Stimulated activated CD4-positive, alpha-beta T cell treated with anti-CD3 and anti-CD28 coated beads, Interleukin-1b, Interleukin-23, amount 100 ng/mL, for 48 hours (primary cell): Measurements from ENCODE around the gene IKZF3.
"Not testable (repeated sequence)": the region's sequence is repeated elsewhere in the genome, so short reads cannot be mapped to it uniquely, and the experiment has no call there.

Source experiments
- DNase-seq: peaks from one replicate; pipeline ENCODE4 v3.0.0-alpha.2; 2020

IKZF3 gene

GRCh38 chr17:39855911-39856649 is 8.0 kb downstream of the IKZF3 start:
- not testable (repeated sequence) for DNase-seq

DNA sequence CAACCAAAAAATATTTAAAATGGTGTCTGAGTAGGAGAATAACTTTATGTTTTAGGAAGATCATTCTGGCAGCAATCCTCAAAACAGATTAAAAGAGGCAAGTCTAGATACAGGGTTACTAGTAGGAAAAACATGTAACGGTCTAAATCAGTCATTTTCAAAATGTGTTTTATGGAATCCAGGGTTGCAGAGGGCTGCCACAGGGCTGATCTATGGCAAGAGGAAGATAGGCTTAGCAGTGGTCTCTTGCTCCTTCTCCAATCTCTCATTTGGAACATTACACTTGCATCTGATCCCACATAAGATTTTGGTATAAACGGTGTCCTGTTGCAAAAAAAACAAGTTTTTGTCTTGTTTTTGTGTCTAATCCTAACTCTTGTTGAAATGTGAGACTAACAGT is 9.2 kb downstream of the IKZF3 start:
- no peak for DNase-seq

- DNase-seq, result no peak
Observed at GRCh38 chr17:39852239-39852638, 11.9 kb downstream of the IKZF3 start.

DNA sequence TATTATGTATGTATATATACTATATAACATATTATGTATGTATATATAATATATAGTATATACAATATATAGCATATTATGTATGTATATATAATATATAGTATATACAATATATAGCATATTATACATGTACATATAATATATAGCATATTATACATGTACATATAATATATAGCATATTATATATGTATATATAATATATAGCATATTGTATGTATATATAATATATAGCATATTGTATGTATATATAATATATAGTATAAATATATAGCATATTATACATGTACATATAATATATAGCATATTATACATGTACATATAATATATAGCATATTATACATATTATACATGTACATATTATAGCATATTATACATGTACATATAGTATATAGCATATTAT is 13.9 kb downstream of the IKZF3 start:
- not testable (repeated sequence) for DNase-seq

DNA sequence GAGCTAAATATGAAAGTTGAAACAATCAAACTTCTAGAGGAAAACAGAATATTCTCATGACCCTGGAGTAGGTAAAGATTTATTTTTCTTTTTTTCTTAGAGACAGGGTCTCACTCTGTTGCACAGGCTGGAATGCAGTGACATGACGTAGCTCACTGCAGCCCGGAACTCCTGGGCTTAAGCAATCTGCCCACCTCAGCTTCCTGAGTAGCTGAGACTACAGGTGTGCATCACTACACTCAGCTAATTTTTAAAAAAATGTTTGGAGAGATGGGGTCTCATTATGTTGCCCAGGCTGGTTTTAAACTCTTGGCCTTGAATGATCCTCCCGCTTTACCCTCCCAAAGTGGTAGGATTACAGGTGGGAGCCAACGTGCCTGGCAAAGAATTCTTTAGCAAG is 15.5 kb downstream of the IKZF3 start:
- DNase-seq, result no peak

DNA sequence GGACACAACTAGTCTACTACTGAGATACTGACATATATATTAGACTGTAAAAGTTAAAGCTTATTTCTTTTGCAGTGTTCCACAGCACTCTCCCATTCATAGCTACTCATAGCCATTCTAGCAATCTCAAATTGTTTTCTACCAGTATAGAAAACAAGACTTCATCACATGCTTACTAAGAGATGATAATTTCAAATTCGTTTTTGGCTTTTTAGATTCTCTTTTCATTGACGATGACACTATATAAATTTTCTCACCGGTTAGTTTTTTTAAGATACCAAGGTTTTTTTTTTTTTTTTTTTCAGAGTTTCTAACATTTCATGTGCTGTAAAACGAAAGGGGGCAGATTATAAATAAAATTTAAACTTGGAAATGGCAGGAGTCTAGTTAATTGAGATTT is 17.9 kb downstream of the IKZF3 start:
- DNase-seq, result no peak

GRCh38 chr17:39845052-39845846 is 18.9 kb downstream of the IKZF3 start:
- DNase-seq, result no peak

GRCh38 chr17:39841134-39841683 is 22.9 kb downstream of the IKZF3 start:
- no peak for DNase-seq

DNA sequence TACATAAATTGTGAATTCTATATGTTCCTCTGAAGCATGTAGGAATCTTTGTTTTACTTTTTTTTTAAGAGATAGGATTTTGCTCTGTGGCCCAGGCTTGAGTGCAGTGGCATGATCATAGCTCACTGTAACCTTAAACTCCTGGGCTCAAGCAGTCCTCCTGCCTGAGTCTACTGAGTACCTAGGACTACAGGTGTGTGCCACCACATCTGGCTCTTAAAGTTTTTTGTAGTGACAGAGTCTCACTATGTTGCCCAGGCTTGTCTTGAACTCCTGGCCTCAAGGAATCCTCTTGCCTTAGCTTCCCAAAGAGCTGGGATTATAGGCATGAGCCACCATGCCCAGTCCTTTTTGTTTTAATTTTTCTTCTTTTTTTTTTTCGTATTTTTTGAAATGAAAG is 25.3 kb downstream of the IKZF3 start:
- DNase-seq, result no peak

DNA sequence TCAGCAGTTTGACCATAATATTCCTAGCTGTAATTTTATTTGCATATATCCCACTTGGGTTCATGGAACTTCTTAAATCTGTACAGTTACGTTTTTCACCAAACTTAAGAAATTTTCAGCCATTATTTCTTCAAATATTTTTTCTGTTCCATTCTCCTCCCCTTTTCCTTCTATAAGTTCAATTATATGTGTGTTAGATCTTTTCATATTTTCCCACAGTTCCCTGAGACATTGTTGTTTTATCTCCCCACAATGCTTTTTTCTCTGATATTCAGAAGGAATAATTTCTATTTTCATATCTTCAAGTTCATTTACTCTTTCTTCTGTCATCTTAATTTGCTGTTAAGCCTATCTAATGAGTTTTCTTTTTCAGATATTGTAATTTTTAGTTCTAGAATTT is 26.1 kb downstream of the IKZF3 start:
- DNase-seq, result no peak

- DNase-seq, result no peak
Observed at GRCh38 chr17:39836117-39836516, 28.0 kb downstream of the IKZF3 start.

GRCh38 chr17:39835038-39835786 is 28.9 kb downstream of the IKZF3 start:
- DNase-seq, result no peak

GRCh38 chr17:39834017-39834416 is 30.1 kb downstream of the IKZF3 start:
- no peak for DNase-seq

DNA sequence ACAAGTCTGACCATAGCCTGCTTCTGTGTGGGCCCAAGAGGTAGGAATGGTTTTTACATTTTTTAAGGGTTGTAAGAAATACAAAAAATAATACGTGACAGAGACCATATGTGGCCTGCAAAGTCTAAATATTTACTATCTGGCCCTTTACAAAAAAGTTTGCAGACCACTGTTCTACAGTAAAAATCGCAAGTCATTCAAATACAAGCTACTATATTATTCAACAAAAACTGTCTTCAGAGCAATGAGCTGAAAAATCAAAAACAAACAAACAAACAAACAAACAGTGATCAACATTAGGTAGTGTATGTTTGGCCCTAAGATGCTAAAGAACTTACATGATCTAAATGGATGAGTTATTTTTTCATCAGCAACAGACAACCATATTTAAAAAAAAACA is 32.5 kb downstream of the IKZF3 start:
- DNase-seq, result no peak

GRCh38 chr17:39828443-39828842 is 35.7 kb downstream of the IKZF3 start:
- DNase-seq, result no peak

GRCh38 chr17:39826334-39826733 is 37.8 kb downstream of the IKZF3 start:
- DNase-seq, result no peak

DNA sequence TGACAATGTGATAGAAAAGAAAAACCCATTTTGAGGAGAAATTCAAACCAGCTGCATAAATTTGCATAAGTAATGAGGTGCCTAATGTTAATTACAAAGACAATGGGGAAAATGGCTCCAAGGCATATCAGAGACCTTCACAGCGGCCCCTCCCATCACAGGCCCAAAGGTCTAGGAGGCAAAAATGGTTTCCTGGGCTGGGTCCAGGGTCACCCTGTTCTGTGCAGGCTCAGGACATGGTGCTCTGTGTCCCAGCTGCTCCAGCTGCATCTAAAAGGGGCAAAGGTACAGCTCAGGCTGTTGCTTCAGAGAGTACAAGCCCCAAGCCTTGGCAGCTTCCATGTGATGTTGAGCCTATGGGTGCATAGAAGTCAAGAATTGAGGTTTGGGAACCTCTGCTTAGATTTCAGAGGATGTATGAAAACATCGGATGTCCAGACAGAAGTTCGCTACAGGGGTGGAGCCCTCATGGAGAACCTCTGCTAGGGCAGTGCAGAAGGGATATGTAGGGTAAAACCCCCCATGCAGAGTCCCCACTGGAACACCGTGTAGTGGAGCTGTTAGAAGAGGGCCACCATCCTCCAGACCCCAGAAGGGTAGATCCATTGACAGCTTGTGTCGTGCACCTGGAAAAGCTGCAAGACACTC is 40.6 kb downstream of the IKZF3 start:
- peak; percentile 23 for DNase-seq

DNA sequence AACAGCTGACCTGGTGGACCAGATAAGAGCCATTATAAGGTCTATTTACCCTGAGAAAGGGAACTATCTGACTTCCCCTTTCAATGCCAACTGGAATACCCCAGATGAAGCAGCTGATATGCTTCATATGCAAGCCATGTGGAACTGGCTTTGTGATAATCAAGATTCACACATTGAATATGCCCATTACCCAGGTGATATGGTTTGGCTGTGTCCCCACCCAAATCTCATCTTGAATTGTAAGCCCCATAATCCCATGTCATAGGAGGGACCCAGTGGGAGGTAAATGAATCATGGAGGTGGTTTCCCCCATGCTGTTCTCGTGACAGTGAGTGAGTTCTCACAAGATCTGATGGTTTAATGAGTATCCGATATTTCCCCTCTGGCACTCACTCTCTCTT is 42.1 kb downstream of the IKZF3 start:
- peak; percentile 39 for DNase-seq

GRCh38 chr17:39820987-39821386 is 43.1 kb downstream of the IKZF3 start:
- no peak for DNase-seq

DNA sequence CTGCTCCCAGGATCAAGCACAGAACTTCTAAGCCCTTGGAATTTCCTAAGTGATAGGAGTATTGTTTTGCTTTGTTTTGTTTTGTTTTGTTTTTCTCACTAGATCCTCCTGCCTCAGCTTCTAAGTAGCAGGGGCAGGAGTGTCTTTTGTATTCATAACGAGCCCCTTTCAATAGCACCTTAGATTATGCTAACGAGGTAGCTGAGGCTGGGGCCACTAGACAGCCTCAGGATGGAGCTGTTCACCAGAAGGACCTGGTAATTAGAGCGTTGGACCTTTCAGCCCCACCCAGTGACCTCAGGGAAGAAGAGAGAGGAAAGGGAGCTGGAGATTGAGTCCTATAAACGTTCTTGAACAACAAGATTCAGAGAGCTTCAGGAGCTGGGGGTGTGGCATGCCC is 43.6 kb downstream of the IKZF3 start:
- no peak for DNase-seq

DNA sequence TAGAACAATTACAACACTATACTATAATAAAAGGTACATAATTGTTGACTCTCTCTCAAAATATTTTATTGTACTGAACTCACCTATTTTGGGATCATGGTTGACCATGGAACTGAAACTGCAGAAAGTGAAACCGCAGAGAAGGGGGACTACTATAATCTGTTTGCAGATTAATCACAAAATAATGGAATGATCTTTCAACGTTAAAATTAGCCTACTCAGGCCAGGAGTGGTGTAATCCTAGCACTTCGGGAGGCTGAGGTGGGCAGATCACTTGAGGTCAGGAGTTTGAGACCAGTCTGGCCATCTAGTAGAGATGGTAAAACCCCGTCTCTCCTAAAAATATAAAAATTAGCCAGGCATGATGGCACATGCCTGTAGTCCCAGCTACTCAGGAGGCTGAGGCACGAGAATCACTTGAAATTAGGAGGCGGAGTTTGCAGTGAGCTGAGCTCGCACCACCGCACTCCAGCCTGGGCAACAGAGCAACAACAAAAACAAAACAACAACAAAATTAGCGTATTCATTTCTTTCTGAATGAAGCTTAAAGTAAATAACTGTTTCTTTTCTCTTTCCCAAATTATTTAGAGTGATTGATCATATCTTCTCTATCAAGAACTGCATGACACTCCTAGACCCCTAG is 45.6 kb downstream of the IKZF3 start:
- DNase-seq, result no peak

GRCh38 chr17:39816272-39816671 is 47.8 kb downstream of the IKZF3 start:
- DNase-seq, result no peak
